KMS-11 (cell line): ENCODE results near the gene PRKCZ.

ENCODE experiments used
- H2AFZ ChIP-seq: fragments of 200-600 bp; sonication (generic); 2 replicates; pipeline ENCODE4 v1.6.1; 2016; ENCODE audit warnings: antibody characterized with exemption, mixed run types, low read depth
- H3K27ac ChIP-seq: fragments of 200-600 bp; sonication (generic); 2 replicates; pipeline ENCODE4 v1.6.1; 2016; ENCODE audit warnings: mild to moderate bottlenecking, mixed run types
- H3K27me3 ChIP-seq: fragments of 200-600 bp; sonication (generic); 2 replicates; pipeline ENCODE4 v1.6.1; 2017; ENCODE audit warnings: mild to moderate bottlenecking, low read depth, mixed run types, moderate library complexity; ENCODE audit not compliant: insufficient read depth
- H3K36me3 ChIP-seq: fragments of 200-600 bp; sonication (generic); 2 replicates; pipeline ENCODE4 v1.6.1; 2017; ENCODE audit warnings: mild to moderate bottlenecking, mixed run types; ENCODE audit not compliant: insufficient read depth
- H3K4me1 ChIP-seq: fragments of 200-600 bp; sonication (generic); 2 replicates; pipeline ENCODE4 v1.6.1; 2016; ENCODE audit warnings: mild to moderate bottlenecking, low read depth, mixed run types; ENCODE audit not compliant: poor library complexity, severe bottlenecking
- H3K4me2 ChIP-seq: fragments of 200-600 bp; sonication (generic); 2 replicates; pipeline ENCODE4 v1.7.0; 2016; ENCODE audit warnings: mild to moderate bottlenecking, mixed run types
- H3K4me3 ChIP-seq: fragments of 200-600 bp; sonication (generic); IDR thresholded peaks from 2 replicates; pipeline ENCODE4 v1.6.1; 2017; ENCODE audit warnings: low read depth, low read length, mixed read lengths; ENCODE audit not compliant: insufficient read depth
- H3K79me2 ChIP-seq: fragments of 200-600 bp; sonication (generic); 2 replicates; pipeline ENCODE4 v1.6.1; 2016; ENCODE audit warnings: low read depth, mixed run types; ENCODE audit not compliant: insufficient read depth
- H3K9ac ChIP-seq: fragments of 200-600 bp; sonication (generic); 2 replicates; pipeline ENCODE4 v1.6.1; 2016; ENCODE audit warnings: mild to moderate bottlenecking, mixed run types
- H4K20me1 ChIP-seq: fragments of 200-600 bp; sonication (generic); 2 replicates; pipeline ENCODE4 v1.6.1; 2016; ENCODE audit warnings: mild to moderate bottlenecking, mixed run types; ENCODE audit not compliant: insufficient read depth
- CTCF ChIP-seq: fragments of 200-600 bp; sonication (generic); conservative IDR thresholded peaks from 2 replicates; pipeline ENCODE4 v1.6.1; 2017; ENCODE audit warnings: low read depth, mild to moderate bottlenecking, antibody characterized with exemption, low read length, moderate library complexity, mixed read lengths

PRKCZ gene

GRCh38 chr1:2226525-2227345 lies 176.5 kb downstream of the PRKCZ start:
- H3K27ac ChIP-seq, result no peak overlapping the region
- H3K4me2 ChIP-seq, result no peak overlapping the region

GRCh38 chr1:2227346-2228156 lies 177.3 kb downstream of the PRKCZ start:
- Histone ChIP-seq H3K27ac (no peak overlapping the region), H3K27me3 (peaks cover 46% of the 10 kb centered on the region; the same call in 1 of the 2 replicates), H3K9ac (peak overlapping the region; percentile 35; the same call in 1 of the 2 replicates), H2AFZ (peak overlapping the region; percentile 69; the same call in 1 of the 2 replicates), H3K79me2 (no peaks in the 10 kb centered on the region), H3K4me2 (no peak overlapping the region), H3K4me1 (no peaks in the 10 kb centered on the region), H4K20me1 (no peaks in the 10 kb centered on the region), H3K4me3 (no peak overlapping the region), H3K36me3 (no peaks in the 10 kb centered on the region)
- TF ChIP-seq CTCF, result no peak

More at GRCh38 chr1:2226525-2227345, 176.5 kb downstream of the PRKCZ start:
- Histone ChIP-seq H3K4me1 (no peaks in the 10 kb centered on the region), H3K4me3 (no peak overlapping the region), H2AFZ (no peak overlapping the region), H3K27me3 (peaks cover 42% of the 10 kb centered on the region; the same call in 1 of the 2 replicates), H4K20me1 (no peaks in the 10 kb centered on the region), H3K9ac (no peak overlapping the region; the same call in 1 of the 2 replicates), H3K79me2 (no peaks in the 10 kb centered on the region), H3K36me3 (no peaks in the 10 kb centered on the region)
- TF ChIP-seq CTCF, result no peak

GRCh38 chr1:2228157-2228594 lies 178.0 kb downstream of the PRKCZ start, which contains the start of gene SKI:
Gene SKI (plus strand): TSS chr1:2228319. CDS start chr1:2228767, 448 bp downstream.
- peaks cover 44% of the 10 kb centered on the region; the same call in 1 of the 2 replicates for H3K27me3 ChIP-seq
- no peaks in the 10 kb centered on the region for H4K20me1 ChIP-seq
- H3K27ac ChIP-seq, result no peak within 1 kb of the TSS
- no peak for TF ChIP-seq CTCF
- no peak within 1 kb of the TSS for H3K4me3 ChIP-seq
- no peaks in the 10 kb centered on the region for H3K79me2 ChIP-seq
- peak within 1 kb of the TSS; percentile 35; the same call in 1 of the 2 replicates for H3K9ac ChIP-seq
- no peaks in the 10 kb centered on the region for H3K4me1 ChIP-seq
- H3K4me2 ChIP-seq, result no peak within 1 kb of the TSS
- H3K36me3 ChIP-seq, result no peaks in the 10 kb centered on the region
- peak within 1 kb of the TSS; percentile 69; the same call in 1 of the 2 replicates for H2AFZ ChIP-seq

GRCh38 chr1:2228694-2229036 lies 178.5 kb downstream of the PRKCZ start:
- Histone ChIP-seq H3K4me3 (no peak overlapping the region), H3K79me2 (no peaks in the 10 kb centered on the region), H3K36me3 (no peaks in the 10 kb centered on the region), H3K4me2 (no peak overlapping the region), H3K27ac (no peak overlapping the region), H2AFZ (no peak overlapping the region), H3K9ac (no peak overlapping the region), H3K27me3 (peaks cover 40% of the 10 kb centered on the region; the same call in 1 of the 2 replicates), H4K20me1 (no peaks in the 10 kb centered on the region), H3K4me1 (no peaks in the 10 kb centered on the region)
- no peak for TF ChIP-seq CTCF
